A549 (cell line): Measurements from ENCODE around the gene HDAC2. TPM values are rescaled to one million over a fixed set of nuclear protein-coding genes. Genes with fewer than 3 reads are reported as not detected.
"Not testable (repeated sequence)": the region's sequence is repeated elsewhere in the genome, so short reads cannot be mapped to it uniquely, and the experiment has no call there.

ENCODE experiments used
- ATAC-seq, 2 experiments: fragments of 200-7000 bp in 1 of 2; fragments of >200 bp in 1 of 2; cut with Nextera tagmentation in 1 of 2; cut with Tn5 transposase in 1 of 2; 3 replicates each; pipeline versions ENCODE4 v1.8.0 to v1.9.1; 2018 to 2020; ENCODE audit warnings: mild to moderate bottlenecking in 1 of 2, moderate library complexity in 1 of 2
- CTCF ChIA-PET: fragments of 300-600 bp; sonication (Branson Sonifier 250); formaldehyde crosslinking; extraction: SDS; loops from one replicate; lab custom pipeline; 2021; ENCODE audit warnings: antibody characterized with exemption, inconsistent platforms; lab: Yijun Ruan, JAX
- POLR2A ChIA-PET: fragments of 350-600 bp; formaldehyde crosslinking; extraction: SDS; loops from one replicate; lab custom pipeline; 2021; ENCODE audit warnings: antibody characterized with exemption, inconsistent platforms; lab: Yijun Ruan, JAX
- DNase-seq, 2 experiments: peaks; one replicate each; pipeline versions ENCODE4 v3.0.0 to v3.0.0-alpha.2; 2011 to 2016; ENCODE audit warnings: low read depth in 1 of 2, low spot score in 1 of 2
- FAIRE-seq: peaks from 2 replicates; lab custom pipeline; 2011; peaks lifted over from hg19 to GRCh38; lab: Jason Lieb, UNC
- H3K27ac ChIP-seq, 2 experiments: fragments of >200 bp; sonication (Bioruptor Twin); formaldehyde crosslinking; 3 replicates each; pipeline ENCODE4 v1.5.1; 2016 to 2017
- H3K4me1 ChIP-seq: fragments of >200 bp; sonication (Bioruptor Twin); formaldehyde crosslinking; 3 replicates; pipeline ENCODE4 v1.6.1; 2016
- H3K4me2 ChIP-seq: fragments of >200 bp; sonication (Bioruptor Twin); formaldehyde crosslinking; 3 replicates; pipeline ENCODE4 v1.6.1; 2016
- H3K4me3 ChIP-seq: fragments of >200 bp; sonication (Bioruptor Twin); formaldehyde crosslinking; 3 replicates; pipeline ENCODE4 v1.5.1; 2016
- H3K9me3 ChIP-seq: fragments of >200 bp; sonication (Bioruptor Twin); formaldehyde crosslinking; 3 replicates; pipeline ENCODE4 v1.6.1; 2016
- ESRRA ChIP-seq: fragments of 150-350 bp; IDR thresholded peaks from 2 replicates; pipeline ENCODE4 v1.6.1; 2014; ENCODE audit warnings: mild to moderate bottlenecking, low read length, borderline replicate concordance
- FOSB ChIP-seq: fragments of 250-450 bp; sonication (Bioruptor Pico); IDR thresholded peaks from 2 replicates; pipeline ENCODE4 v1.5.0; 2020; ENCODE audit warnings: mild to moderate bottlenecking, moderate library complexity
- HDAC2 ChIP-seq: fragments of 200-600 bp; sonication (generic); IDR thresholded peaks from 2 replicates; pipeline ENCODE4 v1.6.1; 2016
- HOXA7 ChIP-seq: fragments of 250-450 bp; sonication (Bioruptor Pico); IDR thresholded peaks from 2 replicates; pipeline ENCODE4 v1.5.0; 2020; ENCODE audit warnings: mild to moderate bottlenecking, moderate library complexity
- HOXB13 ChIP-seq: fragments of 250-450 bp; sonication (Bioruptor Pico); IDR thresholded peaks from 2 replicates; pipeline ENCODE4 v1.5.0; 2020; ENCODE audit warnings: low read depth, mild to moderate bottlenecking, moderate library complexity
- JUN ChIP-seq, 2 experiments: fragments of >200 bp; sonication (Bioruptor Twin); formaldehyde crosslinking; IDR thresholded peaks; 2 replicates in 1 of 2; 3 replicates in 1 of 2; pipeline ENCODE4 v1.6.1; 2016 to 2017
- JUNB ChIP-seq: fragments of >200 bp; sonication (Bioruptor Twin); formaldehyde crosslinking; IDR thresholded peaks from 2 replicates; pipeline ENCODE4 v1.6.1; 2016
- MAZ ChIP-seq: fragments of 150-350 bp; IDR thresholded peaks from 2 replicates; pipeline ENCODE4 v1.6.1; 2014; ENCODE audit warnings: antibody characterized with exemption, low read depth, low read length, borderline replicate concordance
- NPAS2 ChIP-seq: fragments of 250-450 bp; sonication (Bioruptor Pico); IDR thresholded peaks from 2 replicates; pipeline ENCODE4 v1.8.0; 2022; ENCODE audit warnings: mild to moderate bottlenecking, moderate library complexity, borderline replicate concordance
- RAD21 ChIP-seq, 2 experiments: fragments of >200 bp in 1 of 2; sonication (Bioruptor Twin) in 1 of 2; formaldehyde crosslinking in 1 of 2; IDR thresholded peaks in 1 of 2; conservative IDR thresholded peaks in 1 of 2; 2 replicates in 1 of 2; 3 replicates in 1 of 2; pipeline ENCODE4 v1.6.1; 2012 to 2018; ENCODE audit warnings: inconsistent platforms in 1 of 2
- SMC3 ChIP-seq: fragments of >200 bp; sonication (Bioruptor Twin); formaldehyde crosslinking; IDR thresholded peaks from 3 replicates; pipeline ENCODE4 v1.6.1; 2018; ENCODE audit warnings: inconsistent platforms
- SREBF2 ChIP-seq: fragments of 450-650 bp; IDR thresholded peaks from 2 replicates; pipeline ENCODE4 v1.6.1; 2014; ENCODE audit warnings: mild to moderate bottlenecking, moderate library complexity
- ZFP36 ChIP-seq: fragments of 450-650 bp; IDR thresholded peaks from 2 replicates; pipeline ENCODE4 v1.6.1; 2014; ENCODE audit warnings: borderline replicate concordance; ENCODE audit not compliant: partially characterized antibody
- WGBS: methylation state at CpG from one replicate; pipeline ENCODE4 v1.1.6; 2017; ENCODE audit errors: missing lambda C conversion rate; 5-methylcytosine and 5-hydroxymethylcytosine counted together
- polyA plus RNA-seq, 4 experiments: library from polyadenylated mRNA; depleted of rRNA in 3 of 4; stranded (reverse); fragments of >200 nt; fragmentation: RNase III in 1 of 4; extraction: RNeasy Plus Mini Kit Qiagen cat#74134 plus additional on column Dnase treatment in 1 of 4; gene quantifications; 2 replicates in 3 of 4; 3 replicates in 1 of 4; pipeline ENCODE4 v1.2.3, GENCODE V29; 2011 to 2017
- TF ChIP-seq, protein P1 (sequence below): fragments of 250-450 bp; sonication (Bioruptor Pico); IDR thresholded peaks from 2 replicates; pipeline ENCODE4 v1.5.0; 2020; ENCODE audit warnings: low read depth, mild to moderate bottlenecking, moderate library complexity
- TF ChIP-seq, protein P2 (sequence below): fragments of >200 bp; sonication (Bioruptor Twin); formaldehyde crosslinking; IDR thresholded peaks from 2 replicates; pipeline ENCODE4 v1.6.1; 2016
- TF ChIP-seq, protein P3 (sequence below): fragments of 200-600 bp; sonication (generic); IDR thresholded peaks from 2 replicates; pipeline ENCODE4 v1.6.1; 2016; ENCODE audit warnings: antibody characterized with exemption, mild to moderate bottlenecking, moderate library complexity
- TF ChIP-seq, protein P4 (sequence below): fragments of 250-450 bp; sonication (Bioruptor Pico); IDR thresholded peaks from 2 replicates; pipeline ENCODE4 v1.5.0; 2021; ENCODE audit warnings: mild to moderate bottlenecking, moderate library complexity, borderline replicate concordance
- TF ChIP-seq, protein P5 (sequence below): fragments of 150-350 bp; IDR thresholded peaks from 2 replicates; pipeline ENCODE4 v1.6.1; 2014; ENCODE audit warnings: low read depth, mild to moderate bottlenecking, low read length
- TF ChIP-seq, protein P6 (sequence below): IDR thresholded peaks from 2 replicates; pipeline ENCODE4 v1.6.1; 2012

Gene HDAC2
- polyA plus RNA-seq, 2 of the 4 experiments (the other 2 are of a cell fraction) = 103 to 183 TPM

DNA sequence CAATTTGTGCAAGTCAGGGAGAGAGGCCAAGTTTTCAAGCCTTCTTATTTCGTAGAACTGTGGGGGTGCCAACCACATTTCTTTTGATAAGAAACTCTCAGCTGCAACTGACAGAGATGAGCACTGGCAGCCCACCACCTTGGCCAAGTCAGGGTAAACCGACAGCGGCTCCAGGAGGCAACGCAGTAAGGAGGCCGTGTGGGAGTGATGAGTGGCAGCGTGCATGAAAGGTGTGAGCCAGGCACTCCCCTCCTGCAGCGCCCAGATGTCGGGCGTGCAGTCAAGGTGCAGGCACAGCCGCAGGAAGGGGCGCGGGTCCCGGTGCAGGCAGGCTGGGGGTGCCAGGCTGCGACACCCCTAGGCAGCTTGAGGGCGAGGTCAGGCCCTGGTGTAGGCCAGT lies 49.2 kb upstream of the HDAC2 start:
- Histone ChIP-seq H3K27ac (no peak overlapping the region), H3K4me2 (no peak overlapping the region), H3K4me3 (no peak overlapping the region), H3K9me3 (no peaks in the 10 kb centered on the region), H3K4me1 (peaks cover 6% of the 10 kb centered on the region; the same call in 1 of the 3 replicates)
- ATAC-seq (no peak), FAIRE-seq (no peak), DNase-seq (no peak)
- 81% methylated on average over 12 of the region's 15 CpGs for WGBS
- no peak for TF ChIP-seq JUN (IDR thresholded peaks at IDR 0.05)
- TF ChIP-seq HOXB13 = no peak
- TF ChIP-seq, protein P1, sequence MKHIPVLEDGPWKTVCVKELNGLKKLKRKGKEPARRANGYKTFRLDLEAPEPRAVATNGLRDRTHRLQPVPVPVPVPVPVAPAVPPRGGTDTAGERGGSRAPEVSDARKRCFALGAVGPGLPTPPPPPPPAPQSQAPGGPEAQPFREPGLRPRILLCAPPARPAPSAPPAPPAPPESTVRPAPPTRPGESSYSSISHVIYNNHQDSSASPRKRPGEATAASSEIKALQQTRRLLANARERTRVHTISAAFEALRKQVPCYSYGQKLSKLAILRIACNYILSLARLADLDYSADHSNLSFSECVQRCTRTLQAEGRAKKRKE (CRISPR knock-in tag) = no peak
- TF ChIP-seq, protein P2, sequence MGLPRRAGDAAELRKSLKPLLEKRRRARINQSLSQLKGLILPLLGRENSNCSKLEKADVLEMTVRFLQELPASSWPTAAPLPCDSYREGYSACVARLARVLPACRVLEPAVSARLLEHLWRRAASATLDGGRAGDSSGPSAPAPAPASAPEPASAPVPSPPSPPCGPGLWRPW = no peak
- TF ChIP-seq HOXA7 (CRISPR knock-in tag) = no peak
- no peak for TF ChIP-seq ESRRA
- no peak for TF ChIP-seq FOSB
- TF ChIP-seq ZFP36 = no peak
- TF ChIP-seq NPAS2 = no peak
- TF ChIP-seq, protein P3, sequence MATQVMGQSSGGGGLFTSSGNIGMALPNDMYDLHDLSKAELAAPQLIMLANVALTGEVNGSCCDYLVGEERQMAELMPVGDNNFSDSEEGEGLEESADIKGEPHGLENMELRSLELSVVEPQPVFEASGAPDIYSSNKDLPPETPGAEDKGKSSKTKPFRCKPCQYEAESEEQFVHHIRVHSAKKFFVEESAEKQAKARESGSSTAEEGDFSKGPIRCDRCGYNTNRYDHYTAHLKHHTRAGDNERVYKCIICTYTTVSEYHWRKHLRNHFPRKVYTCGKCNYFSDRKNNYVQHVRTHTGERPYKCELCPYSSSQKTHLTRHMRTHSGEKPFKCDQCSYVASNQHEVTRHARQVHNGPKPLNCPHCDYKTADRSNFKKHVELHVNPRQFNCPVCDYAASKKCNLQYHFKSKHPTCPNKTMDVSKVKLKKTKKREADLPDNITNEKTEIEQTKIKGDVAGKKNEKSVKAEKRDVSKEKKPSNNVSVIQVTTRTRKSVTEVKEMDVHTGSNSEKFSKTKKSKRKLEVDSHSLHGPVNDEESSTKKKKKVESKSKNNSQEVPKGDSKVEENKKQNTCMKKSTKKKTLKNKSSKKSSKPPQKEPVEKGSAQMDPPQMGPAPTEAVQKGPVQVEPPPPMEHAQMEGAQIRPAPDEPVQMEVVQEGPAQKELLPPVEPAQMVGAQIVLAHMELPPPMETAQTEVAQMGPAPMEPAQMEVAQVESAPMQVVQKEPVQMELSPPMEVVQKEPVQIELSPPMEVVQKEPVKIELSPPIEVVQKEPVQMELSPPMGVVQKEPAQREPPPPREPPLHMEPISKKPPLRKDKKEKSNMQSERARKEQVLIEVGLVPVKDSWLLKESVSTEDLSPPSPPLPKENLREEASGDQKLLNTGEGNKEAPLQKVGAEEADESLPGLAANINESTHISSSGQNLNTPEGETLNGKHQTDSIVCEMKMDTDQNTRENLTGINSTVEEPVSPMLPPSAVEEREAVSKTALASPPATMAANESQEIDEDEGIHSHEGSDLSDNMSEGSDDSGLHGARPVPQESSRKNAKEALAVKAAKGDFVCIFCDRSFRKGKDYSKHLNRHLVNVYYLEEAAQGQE = no peak
- no peak for TF ChIP-seq JUNB
- TF ChIP-seq RAD21 (conservative IDR thresholded peaks at IDR 0.05 in 1 of 2, IDR thresholded peaks at IDR 0.05 in 1 of 2) = no peak
- TF ChIP-seq, protein P4, sequence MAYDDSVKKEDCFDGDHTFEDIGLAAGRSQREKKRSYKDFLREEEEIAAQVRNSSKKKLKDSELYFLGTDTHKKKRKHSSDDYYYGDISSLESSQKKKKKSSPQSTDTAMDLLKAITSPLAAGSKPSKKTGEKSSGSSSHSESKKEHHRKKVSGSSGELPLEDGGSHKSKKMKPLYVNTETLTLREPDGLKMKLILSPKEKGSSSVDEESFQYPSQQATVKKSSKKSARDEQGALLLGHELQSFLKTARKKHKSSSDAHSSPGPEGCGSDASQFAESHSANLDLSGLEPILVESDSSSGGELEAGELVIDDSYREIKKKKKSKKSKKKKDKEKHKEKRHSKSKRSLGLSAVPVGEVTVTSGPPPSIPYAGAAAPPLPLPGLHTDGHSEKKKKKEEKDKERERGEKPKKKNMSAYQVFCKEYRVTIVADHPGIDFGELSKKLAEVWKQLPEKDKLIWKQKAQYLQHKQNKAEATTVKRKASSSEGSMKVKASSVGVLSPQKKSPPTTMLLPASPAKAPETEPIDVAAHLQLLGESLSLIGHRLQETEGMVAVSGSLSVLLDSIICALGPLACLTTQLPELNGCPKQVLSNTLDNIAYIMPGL (CRISPR knock-in tag) = no peak
- no peak for TF ChIP-seq SREBF2
- TF ChIP-seq, protein P5, sequence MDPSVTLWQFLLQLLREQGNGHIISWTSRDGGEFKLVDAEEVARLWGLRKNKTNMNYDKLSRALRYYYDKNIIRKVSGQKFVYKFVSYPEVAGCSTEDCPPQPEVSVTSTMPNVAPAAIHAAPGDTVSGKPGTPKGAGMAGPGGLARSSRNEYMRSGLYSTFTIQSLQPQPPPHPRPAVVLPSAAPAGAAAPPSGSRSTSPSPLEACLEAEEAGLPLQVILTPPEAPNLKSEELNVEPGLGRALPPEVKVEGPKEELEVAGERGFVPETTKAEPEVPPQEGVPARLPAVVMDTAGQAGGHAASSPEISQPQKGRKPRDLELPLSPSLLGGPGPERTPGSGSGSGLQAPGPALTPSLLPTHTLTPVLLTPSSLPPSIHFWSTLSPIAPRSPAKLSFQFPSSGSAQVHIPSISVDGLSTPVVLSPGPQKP = no peak
- TF ChIP-seq, protein P6, sequence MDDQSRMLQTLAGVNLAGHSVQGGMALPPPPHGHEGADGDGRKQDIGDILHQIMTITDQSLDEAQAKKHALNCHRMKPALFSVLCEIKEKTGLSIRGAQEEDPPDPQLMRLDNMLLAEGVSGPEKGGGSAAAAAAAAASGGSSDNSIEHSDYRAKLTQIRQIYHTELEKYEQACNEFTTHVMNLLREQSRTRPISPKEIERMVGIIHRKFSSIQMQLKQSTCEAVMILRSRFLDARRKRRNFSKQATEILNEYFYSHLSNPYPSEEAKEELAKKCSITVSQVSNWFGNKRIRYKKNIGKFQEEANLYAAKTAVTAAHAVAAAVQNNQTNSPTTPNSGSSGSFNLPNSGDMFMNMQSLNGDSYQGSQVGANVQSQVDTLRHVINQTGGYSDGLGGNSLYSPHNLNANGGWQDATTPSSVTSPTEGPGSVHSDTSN = no peak
- no peak for TF ChIP-seq MAZ
- no peak for TF ChIP-seq HDAC2
- TF ChIP-seq SMC3 = no peak
- POLR2A ChIA-PET = no interaction called here
- CTCF ChIA-PET = no interaction called here

DNA sequence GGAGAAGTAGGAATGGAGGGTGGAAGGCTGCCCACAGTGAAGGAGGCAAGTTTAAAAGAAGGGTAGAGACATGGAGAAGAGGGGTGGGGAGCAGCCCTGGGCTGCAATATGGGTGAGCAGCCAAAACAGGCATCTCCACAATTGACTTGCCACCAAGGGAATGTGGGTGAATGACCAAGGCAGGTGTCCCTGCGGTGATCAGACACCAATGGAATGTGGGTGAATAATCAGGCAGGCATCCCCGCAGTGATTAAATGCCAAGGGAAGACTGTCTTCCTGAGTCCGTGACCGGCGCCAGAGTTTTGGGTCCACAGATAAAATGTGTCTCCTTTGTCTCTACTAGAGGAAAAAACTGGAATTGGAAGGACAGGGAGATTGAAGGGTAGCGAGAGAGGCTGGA lies 46.2 kb upstream of the HDAC2 start:
- DNase-seq = peak in 1 of 2 experiments; percentile 6
- H3K4me1 ChIP-seq, CTCF ChIA-PET, H3K9me3 ChIP-seq, POLR2A ChIA-PET, H3K27ac ChIP-seq, FAIRE-seq, ATAC-seq, H3K4me3 ChIP-seq: not testable (repeated sequence)
- H3K4me2 ChIP-seq = peak overlapping the region; percentile 45; the same call in 1 of the 3 replicates
- 21% methylated on average over 6 of the region's 6 CpGs for WGBS

DNA sequence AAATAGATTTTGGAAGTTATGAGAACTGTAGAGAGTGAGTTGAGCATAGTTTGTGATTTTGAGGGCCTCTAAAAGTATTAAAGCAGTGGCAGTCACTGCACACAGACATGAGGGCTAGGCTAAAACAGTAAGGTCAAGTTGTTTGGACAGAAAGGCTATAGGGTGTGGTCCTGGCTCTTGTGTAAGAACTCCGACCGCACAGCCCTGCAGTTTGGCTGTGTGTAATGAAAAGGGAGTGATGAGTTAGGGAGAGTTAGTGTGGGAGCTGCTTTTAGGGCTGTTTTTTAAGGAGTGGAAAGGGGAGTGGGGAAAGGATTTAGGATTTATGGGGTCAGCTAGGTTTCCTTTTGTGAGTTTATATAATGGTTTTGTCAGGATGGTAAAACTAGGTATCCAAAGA lies 43.2 kb upstream of the HDAC2 start:
- POLR2A ChIA-PET, H3K27ac ChIP-seq: not testable (repeated sequence)
- WGBS = 63% methylated on average over 2 of the region's 2 CpGs

DNA sequence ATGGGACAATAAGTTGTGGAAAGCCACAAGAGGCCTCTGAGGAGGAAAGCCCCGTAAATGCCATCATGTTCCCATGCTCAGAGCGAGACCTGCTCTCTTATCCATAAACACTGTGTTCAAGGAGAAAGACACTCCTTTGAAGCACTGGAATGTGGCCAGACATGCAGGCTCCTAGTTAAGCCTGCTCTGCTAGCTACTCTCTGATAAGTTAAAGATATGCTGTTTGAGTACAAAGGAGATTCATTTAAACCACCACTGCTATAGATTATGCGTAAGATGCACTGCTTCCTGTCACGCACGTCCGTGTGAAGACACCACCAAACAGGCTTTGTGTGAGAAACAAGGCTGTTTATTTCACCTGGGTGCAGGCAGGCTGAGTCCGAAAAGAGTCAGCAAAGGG lies 40.5 kb upstream of the HDAC2 start:
- H3K9me3 ChIP-seq, POLR2A ChIA-PET, H3K4me1 ChIP-seq, H3K4me2 ChIP-seq, H3K27ac ChIP-seq, FAIRE-seq, ATAC-seq, DNase-seq, CTCF ChIA-PET, H3K4me3 ChIP-seq: not testable (repeated sequence)
- WGBS = 80% methylated on average over 6 of the region's 7 CpGs

More for the DNA sequence above, 43.2 kb upstream of the HDAC2 start:
- H3K4me3 ChIP-seq, DNase-seq, H3K4me2 ChIP-seq, H3K4me1 ChIP-seq, H3K9me3 ChIP-seq, CTCF ChIA-PET, FAIRE-seq, ATAC-seq: not testable (repeated sequence)
